ENCODE results near the gene NIPAL3.

Gene NIPAL3

DNA sequence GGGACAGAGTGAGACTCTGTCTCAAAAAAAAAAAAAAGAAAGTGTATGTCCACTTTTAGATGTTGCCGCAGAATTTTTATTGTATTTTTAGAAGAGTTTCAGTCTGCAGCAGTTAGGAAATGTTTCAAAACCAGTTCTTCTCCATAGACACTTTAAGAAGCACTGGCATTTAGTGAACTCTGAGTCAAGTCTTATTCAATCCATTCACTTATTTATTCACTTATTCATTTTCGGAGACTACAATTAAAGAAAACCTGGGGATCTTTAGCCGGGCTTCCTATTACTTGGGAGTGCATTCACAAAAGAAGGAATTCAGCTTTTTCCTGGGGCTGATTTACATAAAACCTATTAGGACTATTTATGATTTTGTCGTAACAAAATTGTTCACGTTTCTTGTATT lies 99.3 kb downstream of the NIPAL3 start:
- ATAC-seq = no peak

DNA sequence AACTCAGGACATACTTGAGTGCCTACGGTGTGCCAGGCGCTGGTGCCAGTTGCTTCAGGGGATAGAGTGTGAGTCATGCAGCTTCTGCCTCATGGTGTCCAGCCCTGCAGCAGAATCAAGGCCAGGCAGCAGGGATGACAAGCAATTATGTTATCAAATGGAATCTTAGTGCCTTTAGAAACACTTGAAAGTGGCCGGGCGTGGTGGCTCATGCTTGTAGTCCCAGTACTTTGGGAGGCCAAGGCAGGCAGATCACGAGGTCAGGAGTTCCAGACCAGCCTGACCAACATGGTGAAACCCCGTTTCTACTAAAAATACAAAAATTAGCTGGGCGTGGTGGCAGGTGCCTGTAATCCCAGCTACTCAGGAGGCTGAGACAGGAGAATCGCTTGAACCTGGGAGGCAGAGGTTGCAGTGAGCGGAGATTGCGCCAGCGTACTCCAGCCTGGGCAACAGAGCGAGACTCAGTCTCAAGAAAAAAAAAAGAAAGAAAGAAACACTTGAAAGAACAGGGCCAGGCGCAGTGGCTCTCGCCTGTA lies 100.1 kb downstream of the NIPAL3 start:
- peak; percentile 95 for ATAC-seq

More for the DNA sequence above, 99.3 kb downstream of the NIPAL3 start:
- TF ChIP-seq OSR1 (CRISPR knock-in tag; IDR thresholded peaks at IDR 0.05) (no peak), CSDC2 (CRISPR knock-in tag; IDR thresholded peaks at IDR 0.05) (no peak), TCF4 (CRISPR knock-in tag; IDR thresholded peaks at IDR 0.05; ENCODE audit: borderline replicate concordance) (no peak), ZFP30 (CRISPR knock-in tag; IDR thresholded peaks at IDR 0.05) (no peak), GLIS3 (CRISPR knock-in tag; IDR thresholded peaks at IDR 0.05) (no peak), ZFP3 (CRISPR knock-in tag; IDR thresholded peaks at IDR 0.05) (no peak), RARB (CRISPR knock-in tag; IDR thresholded peaks at IDR 0.05) (no peak), BACH2 (CRISPR knock-in tag; IDR thresholded peaks at IDR 0.05; ENCODE audit: borderline replicate concordance) (no peak)
- TF ChIP-seq, protein P1, sequence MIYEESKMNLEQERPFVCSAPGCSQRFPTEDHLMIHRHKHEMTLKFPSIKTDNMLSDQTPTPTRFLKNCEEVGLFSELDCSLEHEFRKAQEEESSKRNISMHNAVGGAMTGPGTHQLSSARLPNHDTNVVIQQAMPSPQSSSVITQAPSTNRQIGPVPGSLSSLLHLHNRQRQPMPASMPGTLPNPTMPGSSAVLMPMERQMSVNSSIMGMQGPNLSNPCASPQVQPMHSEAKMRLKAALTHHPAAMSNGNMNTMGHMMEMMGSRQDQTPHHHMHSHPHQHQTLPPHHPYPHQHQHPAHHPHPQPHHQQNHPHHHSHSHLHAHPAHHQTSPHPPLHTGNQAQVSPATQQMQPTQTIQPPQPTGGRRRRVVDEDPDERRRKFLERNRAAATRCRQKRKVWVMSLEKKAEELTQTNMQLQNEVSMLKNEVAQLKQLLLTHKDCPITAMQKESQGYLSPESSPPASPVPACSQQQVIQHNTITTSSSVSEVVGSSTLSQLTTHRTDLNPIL (CRISPR knock-in tag; IDR thresholded peaks at IDR 0.05; ENCODE audit: low read depth) = no peak
- TF ChIP-seq, protein P2, sequence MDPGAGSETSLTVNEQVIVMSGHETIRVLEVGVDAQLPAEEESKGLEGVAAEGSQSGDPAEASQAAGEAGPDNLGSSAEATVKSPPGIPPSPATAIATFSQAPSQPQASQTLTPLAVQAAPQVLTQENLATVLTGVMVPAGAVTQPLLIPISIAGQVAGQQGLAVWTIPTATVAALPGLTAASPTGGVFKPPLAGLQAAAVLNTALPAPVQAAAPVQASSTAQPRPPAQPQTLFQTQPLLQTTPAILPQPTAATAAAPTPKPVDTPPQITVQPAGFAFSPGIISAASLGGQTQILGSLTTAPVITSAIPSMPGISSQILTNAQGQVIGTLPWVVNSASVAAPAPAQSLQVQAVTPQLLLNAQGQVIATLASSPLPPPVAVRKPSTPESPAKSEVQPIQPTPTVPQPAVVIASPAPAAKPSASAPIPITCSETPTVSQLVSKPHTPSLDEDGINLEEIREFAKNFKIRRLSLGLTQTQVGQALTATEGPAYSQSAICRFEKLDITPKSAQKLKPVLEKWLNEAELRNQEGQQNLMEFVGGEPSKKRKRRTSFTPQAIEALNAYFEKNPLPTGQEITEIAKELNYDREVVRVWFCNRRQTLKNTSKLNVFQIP (CRISPR knock-in tag; IDR thresholded peaks at IDR 0.05; ENCODE audit: borderline replicate concordance, low read depth) = no peak

GRCh38 chr1:24516506-24516905 lies 100.9 kb downstream of the NIPAL3 start:
- ATAC-seq = no peak

More at GRCh38 chr1:24516506-24516905, 100.9 kb downstream of the NIPAL3 start:
- TF ChIP-seq GLIS3 (CRISPR knock-in tag; IDR thresholded peaks at IDR 0.05) (no peak), ZFP30 (CRISPR knock-in tag; IDR thresholded peaks at IDR 0.05) (no peak), ESRRG (CRISPR knock-in tag; IDR thresholded peaks at IDR 0.05) (no peak), TCF4 (CRISPR knock-in tag; IDR thresholded peaks at IDR 0.05; ENCODE audit: borderline replicate concordance) (no peak), OSR1 (CRISPR knock-in tag; IDR thresholded peaks at IDR 0.05) (no peak), RARB (CRISPR knock-in tag; IDR thresholded peaks at IDR 0.05) (no peak), PPARA (CRISPR knock-in tag; IDR thresholded peaks at IDR 0.05; ENCODE audit: borderline replicate concordance) (no peak), PATZ1 (CRISPR knock-in tag; IDR thresholded peaks at IDR 0.05; ENCODE audit: borderline replicate concordance) (no peak), CSRNP3 (CRISPR knock-in tag; IDR thresholded peaks at IDR 0.05) (no peak)
- TF ChIP-seq, protein P3, sequence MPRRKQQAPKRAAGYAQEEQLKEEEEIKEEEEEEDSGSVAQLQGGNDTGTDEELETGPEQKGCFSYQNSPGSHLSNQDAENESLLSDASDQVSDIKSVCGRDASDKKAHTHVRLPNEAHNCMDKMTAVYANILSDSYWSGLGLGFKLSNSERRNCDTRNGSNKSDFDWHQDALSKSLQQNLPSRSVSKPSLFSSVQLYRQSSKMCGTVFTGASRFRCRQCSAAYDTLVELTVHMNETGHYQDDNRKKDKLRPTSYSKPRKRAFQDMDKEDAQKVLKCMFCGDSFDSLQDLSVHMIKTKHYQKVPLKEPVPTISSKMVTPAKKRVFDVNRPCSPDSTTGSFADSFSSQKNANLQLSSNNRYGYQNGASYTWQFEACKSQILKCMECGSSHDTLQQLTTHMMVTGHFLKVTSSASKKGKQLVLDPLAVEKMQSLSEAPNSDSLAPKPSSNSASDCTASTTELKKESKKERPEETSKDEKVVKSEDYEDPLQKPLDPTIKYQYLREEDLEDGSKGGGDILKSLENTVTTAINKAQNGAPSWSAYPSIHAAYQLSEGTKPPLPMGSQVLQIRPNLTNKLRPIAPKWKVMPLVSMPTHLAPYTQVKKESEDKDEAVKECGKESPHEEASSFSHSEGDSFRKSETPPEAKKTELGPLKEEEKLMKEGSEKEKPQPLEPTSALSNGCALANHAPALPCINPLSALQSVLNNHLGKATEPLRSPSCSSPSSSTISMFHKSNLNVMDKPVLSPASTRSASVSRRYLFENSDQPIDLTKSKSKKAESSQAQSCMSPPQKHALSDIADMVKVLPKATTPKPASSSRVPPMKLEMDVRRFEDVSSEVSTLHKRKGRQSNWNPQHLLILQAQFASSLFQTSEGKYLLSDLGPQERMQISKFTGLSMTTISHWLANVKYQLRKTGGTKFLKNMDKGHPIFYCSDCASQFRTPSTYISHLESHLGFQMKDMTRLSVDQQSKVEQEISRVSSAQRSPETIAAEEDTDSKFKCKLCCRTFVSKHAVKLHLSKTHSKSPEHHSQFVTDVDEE (CRISPR knock-in tag; IDR thresholded peaks at IDR 0.05) = no peak
- TF ChIP-seq, protein P1 (CRISPR knock-in tag; IDR thresholded peaks at IDR 0.05; ENCODE audit: low read depth) = no peak
